HEK293T (cell line): ENCODE measurements around the gene MAP2K5.
A peak's percentile ranks its signal among the peaks of the same experiment; 100 is the strongest.

Experiments
- CTCF ChIA-PET: fragments of 350-600 bp; formaldehyde crosslinking; extraction: SDS; loops from one replicate; lab custom pipeline; 2021; ENCODE audit warnings: antibody characterized with exemption, inconsistent platforms; lab: Yijun Ruan, JAX
- POLR2A ChIA-PET: fragments of 350-600 bp; formaldehyde crosslinking; extraction: SDS; loops from one replicate; lab custom pipeline; 2020; ENCODE audit warnings: antibody characterized with exemption, inconsistent platforms; lab: Yijun Ruan, JAX
- DNase-seq: peaks from one replicate; pipeline ENCODE4 v3.0.0; 2012; ENCODE audit warnings: mixed read lengths; ENCODE audit errors: extremely low spot score
- ARNT ChIP-seq: fragments of 450-650 bp; IDR thresholded peaks from 2 replicates; pipeline ENCODE4 v1.6.1; 2017; ENCODE audit warnings: mild to moderate bottlenecking
- BHLHE40 ChIP-seq: fragments of 450-650 bp; IDR thresholded peaks from 2 replicates; pipeline ENCODE4 v1.6.1; 2016; ENCODE audit warnings: mild to moderate bottlenecking, moderate library complexity, borderline replicate concordance
- CTBP1 ChIP-seq: fragments of 450-650 bp; IDR thresholded peaks from 2 replicates; pipeline ENCODE4 v1.6.1; 2016; ENCODE audit warnings: borderline replicate concordance
- ELF4 ChIP-seq: fragments of 450-650 bp; IDR thresholded peaks from 2 replicates; pipeline ENCODE4 v1.6.1; 2017; ENCODE audit warnings: antibody characterized with exemption
- FOXA1 ChIP-seq: fragments of 450-650 bp; IDR thresholded peaks from 2 replicates; pipeline ENCODE4 v1.6.1; 2016; ENCODE audit warnings: mild to moderate bottlenecking
- FOXK2 ChIP-seq: fragments of 450-650 bp; IDR thresholded peaks from 2 replicates; pipeline ENCODE4 v1.6.1; 2016; ENCODE audit warnings: mild to moderate bottlenecking
- FOXM1 ChIP-seq: fragments of 450-650 bp; IDR thresholded peaks from 2 replicates; pipeline ENCODE4 v1.6.1; 2017; ENCODE audit warnings: mild to moderate bottlenecking, borderline replicate concordance
- HDGF ChIP-seq: fragments of 450-650 bp; IDR thresholded peaks from 2 replicates; pipeline ENCODE4 v1.6.1; 2017; ENCODE audit warnings: antibody characterized with exemption, borderline replicate concordance
- L3MBTL2 ChIP-seq: fragments of 450-650 bp; conservative IDR thresholded peaks from 2 replicates; pipeline ENCODE4 v1.6.1; 2016; ENCODE audit warnings: mild to moderate bottlenecking
- LEF1 ChIP-seq: fragments of 450-650 bp; IDR thresholded peaks from 2 replicates; pipeline ENCODE4 v1.6.1; 2017; ENCODE audit warnings: mild to moderate bottlenecking, borderline replicate concordance
- NFRKB ChIP-seq: fragments of 450-650 bp; IDR thresholded peaks from 2 replicates; pipeline ENCODE4 v1.6.1; 2016; ENCODE audit warnings: mild to moderate bottlenecking, moderate library complexity
- SP1 ChIP-seq: fragments of 450-650 bp; IDR thresholded peaks from 2 replicates; pipeline ENCODE4 v1.6.1; 2017
- SUZ12 ChIP-seq: fragments of 450-650 bp; IDR thresholded peaks from 2 replicates; pipeline ENCODE4 v1.6.1; 2016; ENCODE audit warnings: mild to moderate bottlenecking
- TARDBP ChIP-seq: fragments of 450-650 bp; IDR thresholded peaks from 2 replicates; pipeline ENCODE4 v1.6.1; 2016
- ZNF384 ChIP-seq: fragments of 450-650 bp; IDR thresholded peaks from 2 replicates; pipeline ENCODE4 v1.6.1; 2016
- TF ChIP-seq, protein P1 (sequence below): fragments of 450-650 bp; IDR thresholded peaks from 2 replicates; pipeline ENCODE4 v1.6.1; 2016

The MAP2K5 gene

DNA sequence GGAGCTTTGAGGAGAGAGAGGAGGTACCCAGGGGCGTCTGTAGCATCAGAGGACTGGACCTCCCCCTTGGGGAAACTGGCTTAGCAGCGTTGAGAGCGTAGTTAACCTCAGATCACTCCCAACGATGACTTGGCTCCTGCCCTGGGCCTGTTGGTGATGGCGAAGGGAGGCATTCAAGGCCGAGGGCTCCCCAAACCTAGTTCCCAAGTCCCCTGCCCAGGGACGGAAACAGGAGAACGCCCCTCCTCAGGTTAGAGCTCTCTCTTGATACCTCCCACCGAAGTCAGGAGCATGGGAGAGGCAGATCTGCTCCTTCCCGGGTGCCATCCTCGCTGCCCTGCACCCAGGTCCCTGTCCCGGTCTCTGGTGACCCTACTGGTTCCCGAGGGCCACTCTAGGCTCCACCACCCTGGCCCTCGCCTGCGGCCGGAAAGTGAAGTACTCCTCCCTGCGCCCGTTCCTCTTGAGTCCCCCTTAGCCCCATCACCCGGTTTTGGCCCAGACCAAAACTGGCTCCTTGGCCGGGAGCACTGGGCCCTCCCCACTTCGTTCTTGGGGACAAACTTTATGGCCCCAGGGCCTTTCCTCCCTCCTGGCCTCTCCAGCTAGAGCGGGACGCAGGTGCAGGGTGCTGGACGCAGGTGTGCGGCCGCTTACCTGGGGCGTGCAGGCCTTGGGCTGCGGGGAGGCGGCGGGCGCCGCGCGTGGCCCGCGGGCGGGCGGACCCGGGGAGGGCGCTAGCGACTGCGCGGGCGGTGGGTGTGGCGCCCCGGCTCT lies 280.2 kb downstream of the MAP2K5 start:
- ChIA-PET CTCF (no interaction called here), POLR2A (interaction anchor here (1.7 kb wide), 1 partner anchor 41 kb away, joined by 4 read pairs; no protein-coding TSS in a partner anchor)
- TF ChIP-seq HDGF (no peak), ZNF384 (no peak), SP1 (no peak), FOXA1 (no peak), FOXK2 (no peak), TARDBP (no peak)
- DNase-seq, result no peak

DNA sequence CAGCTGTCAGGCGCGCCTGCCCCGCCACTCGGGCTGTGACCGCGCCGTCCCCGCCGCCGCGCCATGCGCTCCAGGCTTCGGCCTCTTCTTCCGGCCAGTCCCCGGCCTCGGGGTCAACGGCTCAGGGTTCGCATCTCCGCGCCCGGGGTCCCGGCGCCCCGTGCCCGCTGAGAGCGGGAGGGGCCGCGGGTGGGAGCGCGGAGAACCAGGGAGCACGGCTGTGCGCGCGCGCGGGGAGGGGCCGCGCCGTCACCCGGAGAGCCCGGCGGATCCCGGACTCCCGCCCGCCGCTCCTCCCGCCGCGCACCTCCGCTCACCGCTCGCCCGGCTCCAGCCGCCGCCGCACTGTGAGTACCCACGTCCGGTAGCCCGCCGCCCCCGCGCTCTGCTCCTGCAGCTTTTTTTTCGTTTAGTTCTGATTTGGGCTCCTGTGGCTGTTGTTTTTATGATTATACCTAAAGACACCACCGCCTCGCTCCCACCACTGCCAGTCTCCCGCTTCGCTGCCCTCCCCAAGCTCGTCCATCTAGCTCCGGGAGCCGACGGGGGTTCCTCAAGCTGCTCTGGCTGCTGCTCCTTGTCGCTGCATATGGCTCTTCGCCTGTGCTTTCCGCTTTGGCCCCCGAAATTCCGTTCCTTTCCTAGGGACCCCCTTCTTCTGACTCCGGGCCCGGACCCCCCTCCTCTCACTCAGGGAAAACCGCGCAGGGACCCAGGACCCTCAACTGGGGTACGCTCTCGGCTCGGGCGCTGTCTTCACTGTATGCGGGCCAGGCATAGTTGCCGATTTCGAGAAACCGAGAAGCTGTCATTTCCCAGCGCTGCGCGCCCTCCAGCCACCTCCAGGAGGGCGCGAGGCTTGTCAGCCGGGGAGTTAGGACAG lies 281.1 kb downstream of the MAP2K5 start:
- DNase-seq, result peak; percentile 59
- POLR2A ChIA-PET, result interaction anchor here (0.8 to 1.7 kb wide), 4 partner anchors 33 to 322 kb away, joined by 3 to 4 read pairs (median 4); no protein-coding TSS in a partner anchor
- CTCF ChIA-PET, result interaction anchor here (0.6 to 1.4 kb wide), 6 partner anchors 13 to 1257 kb away, joined by 3 to 9 read pairs (median 3); no protein-coding TSS in a partner anchor
- TF ChIP-seq ZNF384 (no peak), CTBP1 (no peak), SP1 (no peak), FOXA1 (no peak), BHLHE40 (no peak), SUZ12 (no peak), TARDBP (no peak), ARNT (no peak), ELF4 (no peak), HDGF (no peak), L3MBTL2 (no peak; the same call in 1 of the 2 replicates), FOXM1 (no peak), NFRKB (no peak), LEF1 (no peak)
- TF ChIP-seq, protein P1, sequence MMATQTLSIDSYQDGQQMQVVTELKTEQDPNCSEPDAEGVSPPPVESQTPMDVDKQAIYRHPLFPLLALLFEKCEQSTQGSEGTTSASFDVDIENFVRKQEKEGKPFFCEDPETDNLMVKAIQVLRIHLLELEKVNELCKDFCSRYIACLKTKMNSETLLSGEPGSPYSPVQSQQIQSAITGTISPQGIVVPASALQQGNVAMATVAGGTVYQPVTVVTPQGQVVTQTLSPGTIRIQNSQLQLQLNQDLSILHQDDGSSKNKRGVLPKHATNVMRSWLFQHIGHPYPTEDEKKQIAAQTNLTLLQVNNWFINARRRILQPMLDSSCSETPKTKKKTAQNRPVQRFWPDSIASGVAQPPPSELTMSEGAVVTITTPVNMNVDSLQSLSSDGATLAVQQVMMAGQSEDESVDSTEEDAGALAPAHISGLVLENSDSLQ, result no peak

DNA sequence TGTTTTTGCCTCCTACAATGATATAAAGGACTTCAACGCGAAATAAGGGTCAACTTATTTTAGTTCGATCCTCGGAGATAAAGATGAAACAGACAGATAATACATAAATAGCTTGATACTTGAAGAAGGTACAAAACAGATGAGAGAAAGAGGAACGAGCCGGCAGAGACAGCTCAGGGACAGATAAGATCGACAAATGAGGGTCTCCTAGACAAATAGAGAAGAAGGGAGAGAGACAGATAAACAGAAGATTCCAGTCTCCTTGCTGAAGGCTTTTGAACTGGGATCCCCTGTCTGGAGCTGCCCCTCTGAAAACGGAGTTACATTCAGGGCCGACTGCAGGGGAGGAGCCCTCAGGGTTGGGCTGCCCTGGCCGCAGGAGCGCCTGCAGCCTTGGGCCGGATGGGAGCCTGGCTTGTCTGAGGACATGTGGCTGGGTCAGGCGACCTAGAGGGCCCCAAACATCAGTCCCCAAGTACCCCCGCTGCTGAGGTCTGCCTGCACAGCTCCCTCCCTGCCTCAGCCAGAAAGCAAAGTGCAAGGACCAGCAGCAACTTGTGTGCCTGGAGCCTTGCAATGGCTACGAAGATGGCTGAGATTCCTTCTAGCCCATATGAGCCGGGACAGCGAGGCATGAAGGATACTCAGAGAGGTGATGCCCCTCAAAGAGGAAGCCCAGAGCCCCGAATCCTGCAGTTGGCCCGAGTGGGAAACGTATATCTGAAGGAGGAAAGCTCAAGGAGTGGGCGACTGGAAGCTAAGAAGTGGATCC lies 281.9 kb downstream of the MAP2K5 start:
- no peak for TF ChIP-seq ZNF384
- ChIA-PET CTCF (interaction anchor here (0.6 to 1.4 kb wide), 6 partner anchors 12 to 1258 kb away, joined by 3 to 9 read pairs (median 3); partner anchors contain the start of gene CLN6), POLR2A (interaction anchor here (0.8 to 1.4 kb wide), 4 partner anchors 33 to 323 kb away, joined by 3 to 4 read pairs (median 3); no protein-coding TSS in a partner anchor)
- no peak for DNase-seq

DNA sequence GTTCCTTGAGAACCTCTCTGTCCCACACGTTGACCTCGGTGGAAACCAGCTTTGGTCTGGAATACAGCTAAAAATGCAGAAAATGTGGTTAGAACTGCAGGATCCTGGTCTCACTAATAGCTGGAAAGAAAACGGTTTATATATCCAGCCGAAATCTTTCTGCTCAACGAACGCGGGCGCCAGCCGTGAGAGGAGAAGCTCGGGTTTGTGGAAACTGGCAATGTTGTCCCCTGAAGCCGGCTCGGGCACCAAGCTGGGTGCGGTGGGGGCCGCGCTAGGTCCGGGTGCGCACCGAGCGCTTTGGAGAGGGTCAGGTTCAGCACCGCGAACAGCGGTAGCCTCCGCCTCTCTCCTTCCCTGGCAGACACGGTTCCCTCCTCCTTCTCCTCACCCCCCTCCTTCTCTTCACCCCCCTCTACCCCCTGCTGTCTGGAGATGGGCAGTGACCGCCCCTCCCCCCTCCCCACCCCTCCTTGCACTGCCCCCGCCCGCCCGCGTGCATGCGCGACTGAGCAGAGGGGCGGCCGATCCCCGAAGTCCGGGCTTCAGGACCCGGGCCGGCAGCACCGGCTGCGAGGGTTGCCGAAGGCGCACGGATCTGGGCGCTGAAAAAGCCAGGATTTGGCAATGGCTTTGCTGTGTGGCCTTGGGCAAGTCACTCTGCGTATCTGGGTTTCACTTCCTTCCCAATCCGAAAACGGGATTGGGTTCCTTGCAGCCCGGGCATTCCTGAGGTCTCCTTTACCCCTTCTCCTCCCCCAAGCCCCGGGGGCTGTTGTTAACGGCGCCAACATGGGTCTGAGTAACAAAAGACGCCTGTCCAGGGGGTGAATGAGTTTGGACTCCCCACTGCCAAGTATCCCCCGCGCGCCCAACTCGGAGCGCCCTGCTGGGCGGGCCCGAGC lies 282.7 kb downstream of the MAP2K5 start, which contains the start of gene SKOR1:
SKOR1 (plus strand) TSS at position 534 of the 905 bp plus-strand sequence; CDS start at position 628, 94 bp downstream.
- DNase-seq, result no peak
- ChIA-PET POLR2A (interaction anchor here (1.0 to 1.4 kb wide), 2 partner anchors 34 to 44 kb away, joined by 3 read pairs; no protein-coding TSS in a partner anchor), CTCF (interaction anchor here (0.6 kb wide), 1 partner anchor 404 kb away, joined by 3 read pairs; the partner anchor contains the start of gene CLN6)
- TF ChIP-seq CTBP1 (no peak), L3MBTL2 (no peak), TARDBP (no peak), SP1 (no peak), ELF4 (no peak), NFRKB (no peak), ARNT (no peak), BHLHE40 (no peak), LEF1 (no peak), SUZ12 (no peak), ZNF384 (no peak), FOXK2 (no peak), FOXM1 (no peak), HDGF (no peak), FOXA1 (no peak)
- TF ChIP-seq, protein P1, result no peak
